A549 (cell line): ENCODE results near the gene ADAMTS15. TPM values are rescaled to one million over a fixed set of nuclear protein-coding genes. Genes with fewer than 3 reads are reported as not detected.

ENCODE experiments used
- ATAC-seq, 2 experiments: fragments of 200-7000 bp in 1 of 2; fragments of >200 bp in 1 of 2; cut with Nextera tagmentation in 1 of 2; cut with Tn5 transposase in 1 of 2; 3 replicates each; pipeline versions ENCODE4 v1.8.0 to v1.9.1; 2018 to 2020; ENCODE audit warnings: mild to moderate bottlenecking in 1 of 2, moderate library complexity in 1 of 2
- CTCF ChIA-PET: fragments of 300-600 bp; sonication (Branson Sonifier 250); formaldehyde crosslinking; extraction: SDS; loops from one replicate; lab custom pipeline; 2021; ENCODE audit warnings: antibody characterized with exemption, inconsistent platforms; lab: Yijun Ruan, JAX
- POLR2A ChIA-PET: fragments of 350-600 bp; formaldehyde crosslinking; extraction: SDS; loops from one replicate; lab custom pipeline; 2021; ENCODE audit warnings: antibody characterized with exemption, inconsistent platforms; lab: Yijun Ruan, JAX
- DNase-seq, 2 experiments: peaks; one replicate each; pipeline versions ENCODE4 v3.0.0 to v3.0.0-alpha.2; 2011 to 2016; ENCODE audit warnings: low read depth in 1 of 2, low spot score in 1 of 2
- FAIRE-seq: peaks from 2 replicates; lab custom pipeline; 2011; peaks lifted over from hg19 to GRCh38; lab: Jason Lieb, UNC
- H3K27ac ChIP-seq, 2 experiments: fragments of >200 bp; sonication (Bioruptor Twin); formaldehyde crosslinking; 3 replicates each; pipeline ENCODE4 v1.5.1; 2016 to 2017
- H3K4me1 ChIP-seq: fragments of >200 bp; sonication (Bioruptor Twin); formaldehyde crosslinking; 3 replicates; pipeline ENCODE4 v1.6.1; 2016
- H3K4me2 ChIP-seq: fragments of >200 bp; sonication (Bioruptor Twin); formaldehyde crosslinking; 3 replicates; pipeline ENCODE4 v1.6.1; 2016
- H3K4me3 ChIP-seq: fragments of >200 bp; sonication (Bioruptor Twin); formaldehyde crosslinking; 3 replicates; pipeline ENCODE4 v1.5.1; 2016
- H3K9me3 ChIP-seq: fragments of >200 bp; sonication (Bioruptor Twin); formaldehyde crosslinking; 3 replicates; pipeline ENCODE4 v1.6.1; 2016
- CBX2 ChIP-seq: fragments of 200-600 bp; sonication (generic); IDR thresholded peaks from 2 replicates; pipeline ENCODE4 v1.6.1; 2016; ENCODE audit warnings: low read depth, mild to moderate bottlenecking, borderline replicate concordance
- CBX8 ChIP-seq: fragments of 200-600 bp; sonication (generic); IDR thresholded peaks from 2 replicates; pipeline ENCODE4 v1.6.1; 2016
- CHD2 ChIP-seq: fragments of 150-350 bp; IDR thresholded peaks from 2 replicates; pipeline ENCODE4 v1.6.1; 2014; ENCODE audit warnings: low read length; ENCODE audit not compliant: partially characterized antibody
- FOSB ChIP-seq: fragments of 250-450 bp; sonication (Bioruptor Pico); IDR thresholded peaks from 2 replicates; pipeline ENCODE4 v1.5.0; 2020; ENCODE audit warnings: mild to moderate bottlenecking, moderate library complexity
- HDAC2 ChIP-seq: fragments of 200-600 bp; sonication (generic); IDR thresholded peaks from 2 replicates; pipeline ENCODE4 v1.6.1; 2016
- HEYL ChIP-seq: fragments of 250-450 bp; sonication (Bioruptor Pico); IDR thresholded peaks from 2 replicates; pipeline ENCODE4 v1.8.0; 2021; ENCODE audit warnings: mild to moderate bottlenecking, moderate library complexity
- HMGXB4 ChIP-seq: fragments of 250-450 bp; sonication (Bioruptor Pico); IDR thresholded peaks from 2 replicates; pipeline ENCODE4 v1.5.0; 2021; ENCODE audit warnings: mild to moderate bottlenecking, moderate library complexity, borderline replicate concordance
- KDM5A ChIP-seq: fragments of 200-600 bp; sonication (generic); IDR thresholded peaks from 2 replicates; pipeline ENCODE4 v1.6.1; 2016; ENCODE audit warnings: antibody characterized with exemption, mild to moderate bottlenecking
- MAFK ChIP-seq: fragments of 450-650 bp; IDR thresholded peaks from 2 replicates; pipeline ENCODE4 v1.6.1; 2014; ENCODE audit not compliant: partially characterized antibody
- MYC ChIP-seq: IDR thresholded peaks from 2 replicates; pipeline ENCODE4 v1.6.1; 2012; ENCODE audit warnings: mild to moderate bottlenecking, inconsistent platforms, low read length, improper control_type of control experiment, borderline replicate concordance
- NPAS2 ChIP-seq: fragments of 250-450 bp; sonication (Bioruptor Pico); IDR thresholded peaks from 2 replicates; pipeline ENCODE4 v1.8.0; 2022; ENCODE audit warnings: mild to moderate bottlenecking, moderate library complexity, borderline replicate concordance
- NR3C1 ChIP-seq: fragments of >200 bp; sonication (Bioruptor Twin); formaldehyde crosslinking; IDR thresholded peaks from 3 replicates; pipeline ENCODE4 v1.6.1; 2017
- RAD21 ChIP-seq, 2 experiments: fragments of >200 bp in 1 of 2; sonication (Bioruptor Twin) in 1 of 2; formaldehyde crosslinking in 1 of 2; IDR thresholded peaks in 1 of 2; conservative IDR thresholded peaks in 1 of 2; 2 replicates in 1 of 2; 3 replicates in 1 of 2; pipeline ENCODE4 v1.6.1; 2012 to 2018; ENCODE audit warnings: inconsistent platforms in 1 of 2
- RARB ChIP-seq: fragments of 250-450 bp; sonication (Bioruptor Pico); IDR thresholded peaks from 2 replicates; pipeline ENCODE4 v1.8.0; 2021; ENCODE audit warnings: mild to moderate bottlenecking, moderate library complexity
- RFX5 ChIP-seq: fragments of 450-650 bp; IDR thresholded peaks from 2 replicates; pipeline ENCODE4 v1.7.1; 2014; ENCODE audit warnings: antibody characterized with exemption, mild to moderate bottlenecking, moderate library complexity
- USF2 ChIP-seq: fragments of 450-650 bp; IDR thresholded peaks from 2 replicates; pipeline ENCODE4 v1.6.1; 2014; ENCODE audit warnings: antibody characterized with exemption
- WGBS: methylation state at CpG from one replicate; pipeline ENCODE4 v1.1.6; 2017; ENCODE audit errors: missing lambda C conversion rate; 5-methylcytosine and 5-hydroxymethylcytosine counted together
- polyA plus RNA-seq, 4 experiments: library from polyadenylated mRNA; depleted of rRNA in 3 of 4; stranded (reverse); fragments of >200 nt; fragmentation: RNase III in 1 of 4; extraction: RNeasy Plus Mini Kit Qiagen cat#74134 plus additional on column Dnase treatment in 1 of 4; gene quantifications; 2 replicates in 3 of 4; 3 replicates in 1 of 4; pipeline ENCODE4 v1.2.3, GENCODE V29; 2011 to 2017
- TF ChIP-seq, protein P1 (sequence below): IDR thresholded peaks from 2 replicates; pipeline ENCODE4 v1.6.1; 2012
- TF ChIP-seq, protein P2 (sequence below): fragments of 150-350 bp; IDR thresholded peaks from 2 replicates; pipeline ENCODE4 v1.6.1; 2014; ENCODE audit warnings: low read depth, mild to moderate bottlenecking, low read length
- TF ChIP-seq, protein P3 (sequence below): fragments of 200-600 bp; sonication (generic); IDR thresholded peaks from 2 replicates; pipeline ENCODE4 v1.6.1; 2016; ENCODE audit warnings: antibody characterized with exemption, mild to moderate bottlenecking, moderate library complexity
- TF ChIP-seq, protein P4 (sequence below): fragments of >200 bp; sonication (Bioruptor Twin); formaldehyde crosslinking; IDR thresholded peaks from 2 replicates; pipeline ENCODE4 v1.6.1; 2016

Gene ADAMTS15
- polyA plus RNA-seq, 2 of the 4 experiments (the other 2 are of a cell fraction), result 2.2 to 4.0 TPM

DNA sequence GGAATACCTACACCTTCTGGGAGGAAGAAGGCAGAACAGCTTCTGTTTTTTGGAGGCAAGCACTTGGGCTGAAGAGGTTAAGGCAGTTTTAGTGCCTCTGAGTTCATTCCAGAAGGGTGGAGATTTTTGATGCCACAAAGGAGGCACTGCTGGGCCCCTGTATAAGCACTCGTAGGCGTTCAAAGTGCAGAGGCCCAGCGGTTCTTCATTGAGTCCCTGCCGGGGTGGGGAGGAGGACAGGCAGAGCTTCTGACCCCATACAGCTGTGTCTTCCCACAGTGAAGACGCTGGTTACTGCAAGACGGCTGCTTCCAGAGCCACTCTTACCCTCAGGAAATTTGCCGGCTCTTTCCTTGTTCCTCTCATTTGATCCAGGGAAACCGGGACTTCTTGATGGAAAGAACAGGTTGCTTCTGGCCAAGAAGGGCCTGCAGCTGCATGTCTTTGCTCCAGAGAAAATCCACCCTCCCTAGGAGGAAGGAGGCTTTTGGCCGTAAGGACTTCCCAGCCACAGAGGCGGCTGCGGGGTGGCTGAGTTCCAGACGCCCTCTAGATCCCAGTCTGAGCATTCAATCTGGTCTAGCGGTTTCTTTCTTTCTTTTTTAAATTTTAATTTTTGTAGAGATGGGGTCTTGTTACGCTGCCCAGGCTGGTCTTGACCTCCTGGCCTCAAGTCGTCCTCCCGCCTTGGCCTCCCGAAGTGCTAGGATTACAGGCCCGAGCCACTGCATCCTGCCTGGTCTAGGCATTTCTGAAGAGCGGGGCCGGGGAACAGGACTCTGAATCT lies 9.4 kb downstream of the ADAMTS15 start:
- H3K4me3 ChIP-seq, result no peak overlapping the region
- no peaks in the 10 kb centered on the region for H3K4me1 ChIP-seq
- WGBS, result 90% methylated on average over 16 of the region's 20 CpGs
- ChIA-PET CTCF (interaction anchor here (1.9 kb wide), 1 partner anchor 404 kb away, joined by 5 read pairs; no protein-coding TSS in a partner anchor), POLR2A (no interaction called here)
- FAIRE-seq, result no peak
- ATAC-seq, result no peak
- H3K9me3 ChIP-seq, result no peaks in the 10 kb centered on the region
- H3K27ac ChIP-seq, result no peak overlapping the region
- DNase-seq, result no peak
- TF ChIP-seq, protein P1, sequence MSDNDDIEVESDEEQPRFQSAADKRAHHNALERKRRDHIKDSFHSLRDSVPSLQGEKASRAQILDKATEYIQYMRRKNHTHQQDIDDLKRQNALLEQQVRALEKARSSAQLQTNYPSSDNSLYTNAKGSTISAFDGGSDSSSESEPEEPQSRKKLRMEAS, result no peak
- TF ChIP-seq, protein P2, sequence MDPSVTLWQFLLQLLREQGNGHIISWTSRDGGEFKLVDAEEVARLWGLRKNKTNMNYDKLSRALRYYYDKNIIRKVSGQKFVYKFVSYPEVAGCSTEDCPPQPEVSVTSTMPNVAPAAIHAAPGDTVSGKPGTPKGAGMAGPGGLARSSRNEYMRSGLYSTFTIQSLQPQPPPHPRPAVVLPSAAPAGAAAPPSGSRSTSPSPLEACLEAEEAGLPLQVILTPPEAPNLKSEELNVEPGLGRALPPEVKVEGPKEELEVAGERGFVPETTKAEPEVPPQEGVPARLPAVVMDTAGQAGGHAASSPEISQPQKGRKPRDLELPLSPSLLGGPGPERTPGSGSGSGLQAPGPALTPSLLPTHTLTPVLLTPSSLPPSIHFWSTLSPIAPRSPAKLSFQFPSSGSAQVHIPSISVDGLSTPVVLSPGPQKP, result no peak
- TF ChIP-seq HMGXB4 (no peak), HDAC2 (no peak), CBX8 (no peak), CBX2 (no peak), MAFK (no peak), NR3C1 (no peak), RAD21 (conservative IDR thresholded peaks at IDR 0.05 in 1 of 2, IDR thresholded peaks at IDR 0.05 in 1 of 2) (no peak), HEYL (CRISPR knock-in tag) (no peak), RARB (CRISPR knock-in tag) (no peak), MYC (no peak), NPAS2 (no peak), FOSB (CRISPR knock-in tag) (no peak), USF2 (no peak), CHD2 (no peak), KDM5A (no peak), RFX5 (no peak)
- TF ChIP-seq, protein P3, sequence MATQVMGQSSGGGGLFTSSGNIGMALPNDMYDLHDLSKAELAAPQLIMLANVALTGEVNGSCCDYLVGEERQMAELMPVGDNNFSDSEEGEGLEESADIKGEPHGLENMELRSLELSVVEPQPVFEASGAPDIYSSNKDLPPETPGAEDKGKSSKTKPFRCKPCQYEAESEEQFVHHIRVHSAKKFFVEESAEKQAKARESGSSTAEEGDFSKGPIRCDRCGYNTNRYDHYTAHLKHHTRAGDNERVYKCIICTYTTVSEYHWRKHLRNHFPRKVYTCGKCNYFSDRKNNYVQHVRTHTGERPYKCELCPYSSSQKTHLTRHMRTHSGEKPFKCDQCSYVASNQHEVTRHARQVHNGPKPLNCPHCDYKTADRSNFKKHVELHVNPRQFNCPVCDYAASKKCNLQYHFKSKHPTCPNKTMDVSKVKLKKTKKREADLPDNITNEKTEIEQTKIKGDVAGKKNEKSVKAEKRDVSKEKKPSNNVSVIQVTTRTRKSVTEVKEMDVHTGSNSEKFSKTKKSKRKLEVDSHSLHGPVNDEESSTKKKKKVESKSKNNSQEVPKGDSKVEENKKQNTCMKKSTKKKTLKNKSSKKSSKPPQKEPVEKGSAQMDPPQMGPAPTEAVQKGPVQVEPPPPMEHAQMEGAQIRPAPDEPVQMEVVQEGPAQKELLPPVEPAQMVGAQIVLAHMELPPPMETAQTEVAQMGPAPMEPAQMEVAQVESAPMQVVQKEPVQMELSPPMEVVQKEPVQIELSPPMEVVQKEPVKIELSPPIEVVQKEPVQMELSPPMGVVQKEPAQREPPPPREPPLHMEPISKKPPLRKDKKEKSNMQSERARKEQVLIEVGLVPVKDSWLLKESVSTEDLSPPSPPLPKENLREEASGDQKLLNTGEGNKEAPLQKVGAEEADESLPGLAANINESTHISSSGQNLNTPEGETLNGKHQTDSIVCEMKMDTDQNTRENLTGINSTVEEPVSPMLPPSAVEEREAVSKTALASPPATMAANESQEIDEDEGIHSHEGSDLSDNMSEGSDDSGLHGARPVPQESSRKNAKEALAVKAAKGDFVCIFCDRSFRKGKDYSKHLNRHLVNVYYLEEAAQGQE, result no peak
- TF ChIP-seq, protein P4, sequence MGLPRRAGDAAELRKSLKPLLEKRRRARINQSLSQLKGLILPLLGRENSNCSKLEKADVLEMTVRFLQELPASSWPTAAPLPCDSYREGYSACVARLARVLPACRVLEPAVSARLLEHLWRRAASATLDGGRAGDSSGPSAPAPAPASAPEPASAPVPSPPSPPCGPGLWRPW, result no peak
- TF ChIP-seq, all 56 proteins: peak for 0
- no peak overlapping the region for H3K4me2 ChIP-seq
